GM18519 (cell line): ENCODE data around the gene CRHR1.

ENCODE experiments used
- ATAC-seq: cut with Tn5 transposase; IDR thresholded peaks from one replicate; pipeline ENCODE4 v1.9.1; 2021; ENCODE audit warnings: mild to moderate bottlenecking, moderate library complexity; ENCODE audit not compliant: unreplicated experiment, low FRiP score

CRHR1 gene

DNA sequence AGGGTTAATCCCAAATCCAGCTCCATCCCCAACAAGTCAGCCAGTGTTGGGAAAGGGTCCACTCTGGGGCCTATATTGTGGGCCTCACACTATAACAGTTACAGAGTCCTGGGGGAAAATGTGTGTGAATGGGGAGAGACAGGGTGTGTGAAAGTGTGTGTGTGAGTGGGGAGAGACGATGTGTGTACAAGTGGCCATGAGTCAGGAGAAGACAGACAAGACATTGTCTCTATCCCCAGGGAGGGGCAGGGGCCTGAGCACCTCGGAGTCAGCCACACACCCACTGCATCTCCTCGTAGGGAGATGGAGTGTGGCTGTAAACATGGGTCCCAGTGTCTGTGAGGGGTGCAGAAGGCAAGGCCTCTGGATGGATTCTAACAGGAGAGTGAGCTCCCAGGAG, 2.9 kb downstream of the CRHR1 start:
- no peak for ATAC-seq

DNA sequence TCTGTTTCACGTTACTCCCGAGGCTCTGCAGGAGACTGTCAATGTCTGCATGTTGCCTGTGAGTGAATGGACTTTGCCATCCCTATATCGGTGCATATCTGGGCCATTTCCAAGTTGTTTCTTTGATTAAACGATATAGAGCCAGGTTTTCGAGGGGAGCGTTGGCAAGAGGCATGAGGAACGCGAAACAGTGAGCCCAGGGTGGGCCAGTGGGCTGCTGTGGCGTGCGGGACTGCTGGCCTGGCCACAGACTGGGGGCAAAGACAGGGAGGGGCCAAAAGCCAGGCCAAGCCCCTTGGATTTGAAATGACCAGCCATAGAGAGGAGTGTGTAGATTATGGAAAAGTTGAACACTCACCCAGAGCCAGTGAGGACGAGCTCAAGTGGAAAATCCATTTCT, 3.5 kb downstream of the CRHR1 start:
- no peak for ATAC-seq

- ATAC-seq, result no peak
Measured at GRCh38 chr17:45788057-45788456, 3.9 kb downstream of the CRHR1 start.

- ATAC-seq, result no peak
Measured at GRCh38 chr17:45789874-45790273, 5.8 kb downstream of the CRHR1 start.

DNA sequence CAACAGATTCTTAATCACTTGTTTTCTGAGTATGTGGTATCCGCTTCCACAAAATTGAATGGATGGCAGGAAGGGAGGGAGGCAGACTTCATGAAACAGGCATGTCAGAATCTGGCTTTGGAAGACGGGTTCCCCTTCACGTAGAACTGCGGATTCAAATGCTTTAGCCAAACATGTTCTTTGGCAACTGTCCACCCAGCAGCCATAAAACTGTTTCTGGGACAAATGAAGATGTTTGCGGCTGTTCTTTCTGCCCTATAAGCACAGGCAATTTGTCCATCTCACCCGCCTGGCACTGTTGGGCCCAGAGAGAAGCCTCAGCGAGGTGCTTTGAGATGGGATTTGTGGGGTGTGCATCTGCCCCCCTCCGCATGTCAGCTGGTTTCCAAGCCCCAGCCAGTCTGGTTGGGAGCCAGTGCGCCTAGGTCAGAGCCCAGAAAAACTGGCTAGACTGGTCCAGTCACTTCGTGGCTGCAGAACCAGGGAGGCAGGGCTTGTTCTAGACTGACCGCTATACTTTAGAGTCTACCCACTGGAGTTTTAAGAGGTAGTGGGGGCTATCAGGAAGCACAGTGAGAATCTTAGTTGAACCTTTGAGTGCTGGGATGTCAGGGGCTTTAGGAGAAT, 6.3 kb downstream of the CRHR1 start:
- ATAC-seq, result no peak

- ATAC-seq, result no peak
Measured at GRCh38 chr17:45791041-45791582, 7.0 kb downstream of the CRHR1 start.

DNA sequence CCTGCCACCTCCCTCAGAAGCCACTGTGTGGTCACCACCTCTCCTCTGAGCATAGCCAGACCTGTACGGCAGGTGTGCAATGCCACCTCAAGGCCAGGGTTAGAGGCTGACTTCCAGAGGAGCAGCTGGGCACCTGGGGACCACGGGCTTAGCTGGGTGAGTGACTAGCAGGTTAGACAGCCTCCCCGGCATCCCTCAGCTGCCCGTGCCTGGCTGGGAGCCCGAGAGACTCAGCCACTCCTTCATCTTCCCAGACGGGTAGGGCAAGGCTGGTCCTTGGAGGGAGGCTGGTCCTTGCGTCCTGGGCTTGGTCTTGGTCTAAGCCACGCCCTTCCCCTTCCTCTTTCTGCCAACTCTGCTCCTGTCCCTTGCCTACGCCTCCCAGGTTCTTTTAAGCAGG, 7.8 kb downstream of the CRHR1 start:
- ATAC-seq, result no peak

DNA sequence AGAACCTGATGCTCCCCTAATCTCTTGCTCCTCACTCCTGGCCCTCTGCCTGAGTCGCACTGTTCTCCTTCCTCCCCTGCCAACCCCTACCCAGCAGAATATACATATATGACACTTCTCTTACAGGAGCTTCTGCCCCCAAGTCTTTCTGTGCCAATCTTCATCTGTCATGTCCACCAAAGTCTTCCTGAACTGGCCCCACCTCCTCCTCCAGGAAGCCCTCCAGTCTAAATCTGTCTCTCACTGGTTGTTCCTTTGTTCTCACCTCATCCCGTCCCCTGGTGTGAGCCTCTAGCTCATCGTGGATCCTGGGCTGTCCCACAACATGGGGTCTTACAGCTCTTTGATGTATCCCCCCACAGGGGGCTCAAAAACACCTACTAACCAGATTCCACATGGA, 8.3 kb downstream of the CRHR1 start:
- ATAC-seq, result no peak

- no peak for ATAC-seq
Measured at GRCh38 chr17:45792995-45793755, 9.1 kb downstream of the CRHR1 start.

- no peak for ATAC-seq
Measured at GRCh38 chr17:45793999-45794540, 9.9 kb downstream of the CRHR1 start.

DNA sequence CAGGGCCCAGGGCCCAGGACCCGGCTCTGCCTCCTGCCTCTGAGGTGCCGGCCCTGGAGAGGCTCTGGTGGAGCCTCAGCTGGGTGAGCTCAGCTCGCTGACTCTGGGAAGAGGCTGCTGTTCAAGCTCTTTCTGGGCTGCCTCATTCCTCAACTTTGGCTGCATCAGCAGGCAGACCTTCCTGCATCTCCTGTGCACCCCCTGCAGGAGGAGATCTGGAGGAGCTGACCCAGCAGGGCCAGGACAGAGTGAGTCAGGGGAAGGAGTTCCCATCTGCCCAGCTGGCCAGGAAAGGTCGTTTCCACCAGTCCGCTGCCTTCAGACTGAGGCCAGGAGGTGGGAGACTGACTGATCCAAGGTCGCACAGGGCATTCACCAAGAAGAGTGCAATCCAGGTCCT, 10.7 kb downstream of the CRHR1 start:
- ATAC-seq, result no peak

DNA sequence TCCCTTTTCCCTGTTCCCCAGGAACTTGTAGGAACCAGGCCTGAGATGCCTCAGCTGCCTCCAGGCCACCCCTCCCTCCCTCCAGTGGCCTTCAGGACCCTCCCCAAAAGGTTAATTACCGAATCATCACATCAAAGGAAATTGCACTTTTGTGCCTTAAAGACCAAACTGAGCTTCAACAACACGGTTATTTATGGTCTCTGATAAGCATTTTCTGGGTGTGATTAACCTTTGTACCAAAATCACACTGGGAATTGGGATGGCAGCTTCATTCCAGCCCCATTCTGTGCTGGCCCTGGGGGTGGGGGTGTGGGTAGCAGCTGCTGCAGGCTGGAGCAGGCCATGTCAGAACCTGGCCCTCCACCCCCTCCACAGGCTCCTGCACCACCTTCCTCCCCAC, 16.7 kb downstream of the CRHR1 start:
- ATAC-seq, result no peak

DNA sequence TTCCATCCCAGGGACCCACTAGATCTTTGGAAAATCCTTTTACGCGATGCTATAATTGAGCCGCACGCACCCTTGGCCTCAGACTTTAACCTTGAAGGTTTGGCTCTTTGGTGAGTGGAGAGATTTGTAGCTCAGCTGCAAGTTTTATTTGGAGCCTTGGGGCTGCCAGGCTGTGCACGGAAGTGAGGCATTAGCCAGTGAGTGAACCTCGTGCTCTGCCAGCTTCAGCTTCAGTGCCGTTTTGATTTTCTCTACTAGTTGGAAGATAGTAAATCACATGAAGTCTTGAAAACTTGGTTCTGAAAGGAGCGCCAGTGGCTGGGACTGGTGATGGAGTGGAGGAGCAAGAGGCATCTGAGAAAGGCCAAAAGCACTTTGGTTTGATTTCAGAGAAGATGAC, 17.3 kb downstream of the CRHR1 start:
- ATAC-seq, result no peak

- ATAC-seq, result no peak
Measured at GRCh38 chr17:45808845-45809244, 24.7 kb downstream of the CRHR1 start.

- ATAC-seq, result no peak
Measured at GRCh38 chr17:45809499-45809898, 25.4 kb downstream of the CRHR1 start.

DNA sequence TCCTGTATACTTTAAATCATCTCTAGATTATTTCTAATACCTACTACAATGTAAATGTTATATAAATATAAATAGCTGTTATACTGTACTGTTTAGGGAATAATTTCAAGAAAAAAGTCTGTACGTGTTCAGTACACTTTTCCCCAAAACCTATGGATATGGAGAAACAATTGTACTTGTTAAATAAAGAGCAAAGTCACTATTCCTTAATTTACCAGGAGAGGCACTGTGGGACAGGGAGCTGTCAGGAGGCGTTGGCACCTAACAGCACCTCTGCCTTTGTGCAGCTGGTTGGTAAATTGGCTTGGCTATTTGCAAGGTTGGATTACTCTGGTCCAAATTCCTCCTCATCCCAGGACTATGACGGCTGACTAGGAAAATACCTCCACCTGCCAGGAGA, 28.0 kb downstream of the CRHR1 start:
- no peak for ATAC-seq

- ATAC-seq, result no peak
Measured at GRCh38 chr17:45813048-45813725, 29.1 kb downstream of the CRHR1 start.

GRCh38 chr17:45814622-45815606, 30.8 kb downstream of the CRHR1 start:
- ATAC-seq, result no peak

DNA sequence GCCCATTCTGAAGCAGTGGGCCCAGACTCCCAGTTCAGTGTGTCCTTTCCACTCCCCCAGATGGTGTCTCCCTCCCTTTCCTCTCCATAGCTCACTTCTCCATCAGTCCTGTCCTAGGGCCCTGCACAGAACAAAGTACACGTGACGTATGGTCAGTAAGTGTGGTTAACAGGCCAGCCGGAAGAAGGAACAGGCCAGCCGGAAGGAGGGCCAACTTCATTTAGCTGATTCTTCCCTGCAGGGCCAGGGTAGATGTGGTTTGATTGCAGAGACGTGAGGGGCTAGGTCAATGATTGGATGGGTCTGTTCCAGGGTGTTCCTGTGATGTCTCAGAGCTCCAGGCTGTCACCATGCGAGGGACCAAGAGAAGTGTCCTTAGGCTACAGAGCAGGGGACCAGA, 31.6 kb downstream of the CRHR1 start:
- no peak for ATAC-seq

DNA sequence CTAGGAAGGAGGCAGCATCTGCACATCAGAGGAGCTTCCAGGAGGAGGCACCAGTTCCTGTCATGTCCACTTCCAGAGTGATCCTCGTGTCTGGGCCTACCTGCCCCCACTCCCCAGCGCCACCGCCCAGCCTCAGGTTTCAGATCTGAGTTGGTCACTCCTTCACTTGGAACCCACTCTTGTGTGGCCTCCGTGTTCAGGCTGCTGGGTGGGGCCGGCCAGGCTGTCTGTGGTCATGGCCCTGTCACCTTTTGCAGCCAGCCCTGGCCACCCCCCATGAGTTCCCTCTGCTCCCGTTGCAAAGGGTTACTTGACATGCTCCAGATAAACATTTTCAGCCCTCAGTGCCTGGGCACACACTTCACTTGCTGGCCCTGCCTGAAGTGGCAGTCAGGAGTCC, 33.9 kb downstream of the CRHR1 start:
- ATAC-seq, result no peak
